Measurements from ENCODE around the gene DLG2.

GRCh38 chr11:83818349-83818748, 1808.8 kb downstream of the DLG2 start:
- TF ChIP-seq CTCF (IDR thresholded peaks at IDR 0.05), result no peak
- TF ChIP-seq POLR2AphosphoS5 (IDR thresholded peaks at IDR 0.05), result no peak
